Stimulated activated CD4-positive, alpha-beta T cell treated with anti-CD3 and anti-CD28 coated beads, Interleukin-2, amount 100 ng/mL, for 4 hours (primary cell): ENCODE results near the gene PDE9A.
"Not testable (repeated sequence)": the region's sequence is repeated elsewhere in the genome, so short reads cannot be mapped to it uniquely, and the experiment has no call there.

ENCODE experiments used
- DNase-seq: peaks from one replicate; pipeline ENCODE4 v3.0.0-alpha.2; 2020; ENCODE audit warnings: low read depth

PDE9A gene

GRCh38 chr21:42653231-42654061 lies at the start of gene PDE9A:
PDE9A (plus strand) TSS chr21:42653621; CDS start chr21:42653815, 194 bp downstream.
- DNase-seq = no peak

GRCh38 chr21:42607102-42607501 lies 46.3 kb upstream of the PDE9A start:
- DNase-seq = no peak

GRCh38 chr21:42607525-42608102 lies 45.8 kb upstream of the PDE9A start:
- DNase-seq = no peak

- DNase-seq = no peak
Measured at GRCh38 chr21:42608446-42608845, 45.0 kb upstream of the PDE9A start.

- no peak for DNase-seq
Measured at GRCh38 chr21:42609811-42610210, 43.6 kb upstream of the PDE9A start.

GRCh38 chr21:42611852-42612251 lies 41.6 kb upstream of the PDE9A start:
- no peak for DNase-seq

- DNase-seq = no peak
Measured at GRCh38 chr21:42612390-42612789, 41.0 kb upstream of the PDE9A start.

- no peak for DNase-seq
Measured at GRCh38 chr21:42613756-42614155, 39.7 kb upstream of the PDE9A start.

- DNase-seq = no peak
Measured at GRCh38 chr21:42614396-42614795, 39.0 kb upstream of the PDE9A start.

GRCh38 chr21:42614811-42615351 lies 38.5 kb upstream of the PDE9A start:
- DNase-seq = peak; percentile 23

GRCh38 chr21:42615377-42615776 lies 38.0 kb upstream of the PDE9A start:
- not testable (repeated sequence) for DNase-seq

- no peak for DNase-seq
Measured at GRCh38 chr21:42615924-42616323, 37.5 kb upstream of the PDE9A start.

- DNase-seq = peak; percentile 9
Measured at GRCh38 chr21:42616446-42616845, 37.0 kb upstream of the PDE9A start.

- no peak for DNase-seq
Measured at GRCh38 chr21:42616941-42617340, 36.5 kb upstream of the PDE9A start.

GRCh38 chr21:42617486-42617885 lies 35.9 kb upstream of the PDE9A start:
- no peak for DNase-seq

GRCh38 chr21:42618707-42619102 lies 34.7 kb upstream of the PDE9A start:
- DNase-seq = no peak

- DNase-seq = no peak
Measured at GRCh38 chr21:42619166-42619565, 34.3 kb upstream of the PDE9A start.

- no peak for DNase-seq
Measured at GRCh38 chr21:42619841-42620240, 33.6 kb upstream of the PDE9A start.

GRCh38 chr21:42621166-42621818 lies 32.1 kb upstream of the PDE9A start:
- no peak for DNase-seq

GRCh38 chr21:42621819-42622177 lies 31.6 kb upstream of the PDE9A start:
- DNase-seq = no peak

GRCh38 chr21:42622284-42622683 lies 31.1 kb upstream of the PDE9A start:
- DNase-seq = no peak

GRCh38 chr21:42623694-42624093 lies 29.7 kb upstream of the PDE9A start:
- DNase-seq = no peak
